Measurements from ENCODE around the gene UTS2B.

GRCh38 chr3:191357909-191358308 lies 27.6 kb upstream of the UTS2B start:
- TF ChIP-seq CREB1 (IDR thresholded peaks at IDR 0.05) (no peak), CREB1 (CRISPR knock-in tag; IDR thresholded peaks at IDR 0.05) (no peak), CTCF (CRISPR knock-in tag; IDR thresholded peaks at IDR 0.05) (no peak), EZH2 (conservative IDR thresholded peaks at IDR 0.05; ENCODE audit: low read depth, low read length) (no peak), MED13 (CRISPR knock-in tag; IDR thresholded peaks at IDR 0.05) (no peak), CEBPB (IDR thresholded peaks at IDR 0.05; ENCODE audit: borderline replicate concordance, low read depth, low read length) (no peak), NFIC (IDR thresholded peaks at IDR 0.05; ENCODE audit: low read length) (no peak), GABPA (IDR thresholded peaks at IDR 0.05; ENCODE audit: low read depth, low read length) (no peak), GABPA (CRISPR knock-in tag; IDR thresholded peaks at IDR 0.05; ENCODE audit: low read depth) (no peak), THYN1 (CRISPR knock-in tag; IDR thresholded peaks at IDR 0.05; ENCODE audit: borderline replicate concordance, low read depth) (no peak), NR3C1 (CRISPR knock-in tag; IDR thresholded peaks at IDR 0.05) (no peak), MXI1 (IDR thresholded peaks at IDR 0.05; ENCODE audit: borderline replicate concordance, low read depth, low read length) (no peak), ZFX (CRISPR knock-in tag; IDR thresholded peaks at IDR 0.05; ENCODE audit: low read depth) (no peak), ATRX (CRISPR knock-in tag; IDR thresholded peaks at IDR 0.05; ENCODE audit: borderline replicate concordance) (no peak)
